ENCODE results near the gene ATF5.

ATF5 gene

GRCh38 chr19:49977076-49977475, 48.1 kb downstream of the ATF5 start:
- ATAC-seq = no peak

GRCh38 chr19:49977881-49978280, 48.9 kb downstream of the ATF5 start:
- ATAC-seq = no peak

DNA sequence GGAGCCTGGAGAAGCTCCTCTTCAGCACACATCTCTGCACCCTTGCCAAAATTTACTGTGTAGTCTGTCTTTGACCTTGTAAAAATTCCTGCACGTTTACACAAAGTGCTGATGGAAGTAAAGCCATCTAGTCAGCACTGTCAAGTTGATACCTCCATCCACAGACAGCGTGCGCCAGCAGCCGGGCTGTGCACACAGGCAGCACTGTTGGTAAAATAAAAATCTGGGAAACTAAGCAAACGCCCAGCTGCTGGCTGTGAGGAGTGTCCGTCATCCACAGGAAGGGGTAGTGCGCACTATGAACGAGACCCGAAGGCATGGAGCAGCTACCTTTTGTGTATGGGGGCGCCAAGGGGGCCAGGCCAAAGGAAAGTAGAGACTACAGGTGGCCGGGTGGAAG, 49.3 kb downstream of the ATF5 start:
- ATAC-seq = no peak

DNA sequence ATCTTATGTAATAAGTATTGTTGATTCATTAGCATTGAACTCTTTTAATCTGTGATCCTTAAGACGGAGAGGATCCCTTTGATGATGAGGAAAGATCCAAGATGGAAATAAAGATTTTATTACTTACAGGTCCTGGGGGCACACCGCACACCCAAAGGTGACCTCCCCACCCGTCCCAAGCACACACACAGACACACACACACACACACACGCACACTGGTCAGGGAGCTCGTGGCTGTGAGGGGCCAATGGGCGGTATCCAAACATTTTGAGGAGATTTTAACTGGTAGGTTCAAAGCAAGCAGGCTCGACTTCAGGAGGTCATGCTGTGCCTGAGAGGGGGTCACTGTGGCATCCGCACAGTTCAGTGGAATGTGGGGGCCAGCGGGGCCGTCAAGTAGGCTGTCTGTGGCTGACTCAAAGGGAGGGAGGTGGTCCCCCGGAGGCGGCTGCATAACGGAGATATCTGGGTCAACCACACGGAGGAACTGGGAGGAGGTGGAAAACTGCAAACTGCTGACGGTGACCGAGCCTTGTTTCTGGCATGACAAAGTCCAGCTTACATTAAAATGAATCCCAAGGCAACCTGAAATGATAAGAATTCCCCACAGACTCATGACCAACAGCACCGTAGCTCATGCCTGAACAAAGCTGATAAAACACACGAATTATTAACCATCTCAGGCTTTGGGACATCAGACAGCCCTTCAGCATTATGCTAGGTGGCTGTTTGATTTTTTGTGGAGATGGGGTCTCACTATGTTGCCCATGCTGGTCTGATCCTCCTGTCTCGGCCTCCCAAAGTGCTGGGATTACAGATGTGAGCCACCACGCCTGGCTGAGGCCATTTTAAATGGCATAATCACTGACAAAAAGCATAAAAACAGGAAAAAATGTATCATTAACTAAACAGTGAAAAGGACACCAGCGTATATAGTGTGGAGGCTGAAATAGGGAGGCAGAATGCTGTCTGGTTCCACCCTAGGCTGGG, 52.9 kb downstream of the ATF5 start:
- no peak for ATAC-seq
